ENCODE data around the gene HSF2.
"Not testable (repeated sequence)": the region's sequence is repeated elsewhere in the genome, so short reads cannot be mapped to it uniquely, and the experiment has no call there.

Gene HSF2

GRCh38 chr6:122458087-122458486 lies 58.6 kb downstream of the HSF2 start:
- DNase-seq, result no peak

GRCh38 chr6:122459240-122459639 lies 59.8 kb downstream of the HSF2 start:
- DNase-seq, result no peak

- not testable (repeated sequence) for DNase-seq
Measured at GRCh38 chr6:122459865-122460416, 60.5 kb downstream of the HSF2 start.

- no peak for DNase-seq
Measured at GRCh38 chr6:122461885-122462284, 62.4 kb downstream of the HSF2 start.

GRCh38 chr6:122471107-122472021 lies 71.9 kb downstream of the HSF2 start, which contains the start of gene SERINC1:
SERINC1 (minus strand) TSS chr6:122471807; CDS start chr6:122471737, 70 bp downstream.
- peak; percentile 91 for DNase-seq

GRCh38 chr6:122472022-122472340 lies 72.5 kb downstream of the HSF2 start:
- no peak for DNase-seq

- DNase-seq, result no peak
Measured at GRCh38 chr6:122476131-122476530, 76.7 kb downstream of the HSF2 start.

GRCh38 chr6:122482750-122483080 lies 83.3 kb downstream of the HSF2 start:
- DNase-seq, result no peak
